Gastroesophageal sphincter (tissue), 4 donors: ENCODE measurements around the gene MAU2. TPM values are rescaled to one million over a fixed set of nuclear protein-coding genes. Genes with fewer than 3 reads are reported as not detected.
A peak's percentile ranks its signal among the peaks of the same experiment; 100 is the strongest.

Experiments used
- ATAC-seq: fragments of 150-250 bp; one replicate; pipeline ENCODE4 v1.9.1; 2016; ENCODE audit warnings: mild to moderate bottlenecking, moderate library complexity
- H3K27ac ChIP-seq, 4 donors: fragments of 200-600 bp; sonication (generic) in 3 of 4; 1 replicate in 3 of 4; 2 replicates in 1 of 4; pipeline ENCODE4 v1.5.1; 2016 to 2019
- H3K27me3 ChIP-seq: fragments of 200-600 bp; sonication (generic); one replicate; pipeline ENCODE4 v1.5.1; 2019
- H3K36me3 ChIP-seq, 2 donors: fragments of 200-600 bp; sonication (generic); one replicate each; pipeline ENCODE4 v1.5.1; 2019; ENCODE audit warnings: control low read depth in 1 of 2
- H3K4me1 ChIP-seq, 3 donors: fragments of 200-600 bp; sonication (generic); 1 replicate in 2 of 3; 2 replicates in 1 of 3; pipeline ENCODE4 v1.5.1; 2016 to 2019; ENCODE audit warnings: control low read depth in 2 of 3
- H3K4me3 ChIP-seq, 2 donors: fragments of 200-600 bp; sonication (generic); one replicate each; pipeline ENCODE4 v1.5.1; 2019; ENCODE audit warnings: mild to moderate bottlenecking in 1 of 2, moderate library complexity in 1 of 2
- H3K9me3 ChIP-seq, 3 donors: fragments of 200-600 bp; sonication (generic); one replicate each; pipeline ENCODE4 v1.5.1; 2017 to 2019; ENCODE audit warnings: control low read depth in 2 of 3
- EP300 ChIP-seq: sonication (generic); formaldehyde crosslinking; IDR thresholded peaks from one replicate; pipeline ENCODE4 v1.6.1; 2017; ENCODE audit warnings: antibody characterized with exemption, mild to moderate bottlenecking
- POLR2A ChIP-seq, 2 donors: fragments of 450-650 bp; IDR thresholded peaks; one replicate each; pipeline ENCODE4 v1.6.1; 2017; ENCODE audit warnings: antibody characterized with exemption in 2 of 2, mild to moderate bottlenecking in 2 of 2, moderate library complexity in 1 of 2
- POLR2AphosphoS5 ChIP-seq: sonication (generic); formaldehyde crosslinking; IDR thresholded peaks from one replicate; pipeline ENCODE4 v1.6.1; 2017; ENCODE audit warnings: antibody characterized with exemption
- WGBS, 2 donors: methylation state at CpG; one replicate each; pipeline ENCODE4 v1.1.5; 2018; ENCODE audit warnings: low coverage in 1 of 2; 5-methylcytosine and 5-hydroxymethylcytosine counted together
- total RNA-seq, 4 donors: library from RNA; depleted of rRNA; stranded (reverse); fragments of >200 nt; gene quantifications; one replicate each; pipeline ENCODE4 v1.1.0, GENCODE V29; 2016
- TF ChIP-seq, protein P1 (sequence below), 4 experiments: fragments of 200-600 bp in 2 of 4; fragments of 450-650 bp in 2 of 4; sonication (generic) in 1 of 4; IDR thresholded peaks; one replicate each; pipeline ENCODE4 v1.5.1; 2017 to 2019; ENCODE audit warnings: antibody characterized with exemption in 4 of 4, mild to moderate bottlenecking in 2 of 4, moderate library complexity in 2 of 4

Gene MAU2
- total RNA-seq, 4 donors from 2014 or later: 17.9 to 46.5 (median 39.0) TPM

DNA sequence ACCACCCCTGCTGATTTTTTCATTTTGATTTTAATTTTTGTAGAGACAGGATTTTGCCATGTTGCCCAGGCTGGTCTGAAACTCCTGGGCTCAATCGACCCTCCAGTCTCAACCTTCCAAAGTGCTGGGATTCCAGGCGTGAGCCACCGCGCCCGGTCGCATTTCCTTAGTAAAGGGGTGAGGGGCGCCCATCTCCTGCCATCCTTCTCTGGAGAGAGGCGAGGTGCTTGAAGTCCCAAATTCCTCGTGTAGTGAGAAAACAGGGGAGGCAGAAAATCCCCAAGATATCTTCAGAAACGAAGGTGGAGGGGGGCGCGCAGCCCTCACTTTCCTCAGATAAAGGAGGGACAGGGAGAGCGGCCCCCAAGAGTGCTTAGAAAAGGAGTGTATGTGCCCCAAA is 63.9 kb downstream of the MAU2 start:
- WGBS, 2 donors: 30 to 66% methylated on average over 2 to 6 of the region's 13 CpGs
- Histone ChIP-seq H3K4me1 (peaks cover 0 to 55% (median 11%) of the 10 kb centered on the region in 3 donors), H3K27me3 (no peaks in the 10 kb centered on the region), H3K36me3 (no peaks in the 10 kb centered on the region), H3K9me3 (no peaks in the 10 kb centered on the region), H3K4me3 (peak overlapping the region; percentile 61 to 92), H3K27ac (peak overlapping the region in 3 of 4 donors; percentile 88 to 89 (median 88))
- TF ChIP-seq POLR2A (IDR thresholded peaks at IDR 0.05) (no peak), EP300 (no peak), POLR2AphosphoS5 (no peak)
- TF ChIP-seq, protein P1, sequence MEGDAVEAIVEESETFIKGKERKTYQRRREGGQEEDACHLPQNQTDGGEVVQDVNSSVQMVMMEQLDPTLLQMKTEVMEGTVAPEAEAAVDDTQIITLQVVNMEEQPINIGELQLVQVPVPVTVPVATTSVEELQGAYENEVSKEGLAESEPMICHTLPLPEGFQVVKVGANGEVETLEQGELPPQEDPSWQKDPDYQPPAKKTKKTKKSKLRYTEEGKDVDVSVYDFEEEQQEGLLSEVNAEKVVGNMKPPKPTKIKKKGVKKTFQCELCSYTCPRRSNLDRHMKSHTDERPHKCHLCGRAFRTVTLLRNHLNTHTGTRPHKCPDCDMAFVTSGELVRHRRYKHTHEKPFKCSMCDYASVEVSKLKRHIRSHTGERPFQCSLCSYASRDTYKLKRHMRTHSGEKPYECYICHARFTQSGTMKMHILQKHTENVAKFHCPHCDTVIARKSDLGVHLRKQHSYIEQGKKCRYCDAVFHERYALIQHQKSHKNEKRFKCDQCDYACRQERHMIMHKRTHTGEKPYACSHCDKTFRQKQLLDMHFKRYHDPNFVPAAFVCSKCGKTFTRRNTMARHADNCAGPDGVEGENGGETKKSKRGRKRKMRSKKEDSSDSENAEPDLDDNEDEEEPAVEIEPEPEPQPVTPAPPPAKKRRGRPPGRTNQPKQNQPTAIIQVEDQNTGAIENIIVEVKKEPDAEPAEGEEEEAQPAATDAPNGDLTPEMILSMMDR (IDR thresholded peaks at IDR 0.05): no peak
- no peak for ATAC-seq

DNA sequence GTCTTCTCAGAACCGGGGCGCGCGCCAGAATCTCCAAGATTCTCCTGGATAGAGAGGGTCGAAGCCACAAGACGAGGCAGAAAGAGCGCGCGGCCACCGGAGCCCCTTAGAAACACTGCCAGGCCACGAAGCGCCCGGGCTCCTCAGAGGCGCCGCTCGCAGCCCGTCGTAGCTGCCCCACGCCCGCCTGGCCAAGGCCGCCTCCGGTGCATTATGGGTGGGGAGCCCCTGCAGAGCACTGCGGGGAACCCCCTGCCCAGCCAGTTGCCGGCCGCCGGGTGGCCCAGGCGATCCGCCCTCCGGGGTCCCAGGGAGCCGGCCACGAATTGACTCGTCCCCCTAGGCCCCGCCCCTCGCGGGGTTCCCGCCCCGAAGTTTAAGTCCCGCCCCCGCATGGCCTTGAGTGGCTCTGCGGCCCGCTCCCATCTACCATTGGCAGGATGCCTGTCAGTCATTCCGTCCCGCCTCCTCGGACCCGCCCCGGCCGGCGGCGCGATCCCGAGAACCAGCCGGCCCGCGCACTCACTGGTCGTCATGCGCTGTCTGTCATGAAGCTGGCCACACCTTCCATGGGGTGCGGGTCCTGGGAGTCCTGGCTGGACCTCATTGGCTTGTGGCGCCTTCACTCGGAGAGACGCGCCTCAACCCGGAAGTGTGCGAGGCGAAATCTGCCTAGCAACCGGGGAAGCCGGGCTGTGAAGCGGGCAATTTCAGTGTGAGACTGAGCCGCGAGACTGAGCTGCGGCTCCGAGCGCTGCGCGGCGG is 64.7 kb downstream of the MAU2 start:
- H3K27me3 ChIP-seq: no peaks in the 10 kb centered on the region
- H3K36me3 ChIP-seq: no peaks in the 10 kb centered on the region
- TF ChIP-seq POLR2A (IDR thresholded peaks at IDR 0.05) (peak; percentile 58 to 70), EP300 (no peak), POLR2AphosphoS5 (peak; percentile 68)
- TF ChIP-seq, protein P1 (IDR thresholded peaks at IDR 0.05): peak in 2 of 4 experiments; percentile 27 to 44
- no peaks in the 10 kb centered on the region for H3K9me3 ChIP-seq
- H3K4me1 ChIP-seq: peaks cover 0 to 64% (median 11%) of the 10 kb centered on the region in 3 donors
- peak; percentile 99 for ATAC-seq
- H3K4me3 ChIP-seq: peak overlapping the region; percentile 92 to 93
- peak overlapping the region; percentile 55 to 89 (median 88) for H3K27ac ChIP-seq
- WGBS, 2 donors: 0% methylated on average over 3 of the region's 75 CpGs; no CpG with 5 or more reads in 1 of the 2 donors

DNA sequence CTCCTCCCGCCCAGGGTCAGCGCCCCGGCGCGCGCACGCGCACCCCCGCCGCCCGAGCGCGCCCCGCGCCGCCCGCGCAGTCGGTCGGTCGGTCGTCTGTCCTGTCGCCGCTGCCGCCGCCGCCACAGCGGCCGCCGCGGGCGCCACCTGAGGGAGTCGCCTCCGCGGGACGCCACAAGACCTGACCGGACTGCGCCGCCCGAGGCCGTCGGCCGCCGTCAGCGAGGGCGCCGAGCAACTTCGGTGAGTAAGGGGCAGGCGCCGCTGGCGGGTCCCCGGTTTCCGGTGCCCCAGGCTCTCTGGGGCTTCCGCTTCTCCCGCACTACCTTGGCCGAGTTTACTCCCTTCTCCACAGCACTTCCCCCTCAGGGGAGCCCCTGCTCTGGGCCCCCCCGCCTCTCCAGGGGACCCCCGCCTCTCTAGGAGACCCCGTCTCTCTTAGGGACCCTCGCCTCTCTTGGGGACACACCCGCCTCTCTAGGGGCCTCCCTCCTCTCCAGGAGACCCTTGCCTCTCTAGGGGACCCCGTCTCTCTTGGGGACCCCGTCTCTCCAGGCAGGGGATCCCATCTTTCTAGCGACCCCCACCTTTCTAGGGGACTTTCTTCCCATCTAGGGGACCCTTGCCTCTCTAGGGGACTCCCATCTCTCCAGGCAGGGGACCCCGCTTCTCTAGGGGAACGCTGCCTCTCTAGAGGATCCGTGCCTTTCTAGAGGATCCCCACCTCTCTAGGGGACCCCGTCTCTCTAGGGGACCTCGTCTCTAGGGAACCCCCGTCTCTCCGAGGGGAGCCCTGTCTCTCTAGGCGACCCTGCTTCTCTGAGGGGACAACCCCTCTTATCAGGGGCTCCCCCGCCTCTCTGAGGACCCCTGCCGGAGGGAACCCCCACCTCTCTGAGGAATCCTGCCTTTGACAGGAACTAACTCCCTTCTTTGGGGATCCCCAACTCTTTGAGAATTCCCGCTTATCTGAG is 65.6 kb downstream of the MAU2 start:
- peak overlapping the region; percentile 68 to 89 (median 88) for H3K27ac ChIP-seq
- H3K4me1 ChIP-seq: peaks cover 0 to 62% (median 11%) of the 10 kb centered on the region in 3 donors
- H3K9me3 ChIP-seq: no peaks in the 10 kb centered on the region
- TF ChIP-seq EP300 (no peak), POLR2A (IDR thresholded peaks at IDR 0.05) (peak; percentile 45 to 67)
- H3K36me3 ChIP-seq: no peaks in the 10 kb centered on the region
- H3K4me3 ChIP-seq: peak overlapping the region; percentile 92 to 93
- H3K27me3 ChIP-seq: no peaks in the 10 kb centered on the region
- ATAC-seq: no peak
- WGBS, 2 donors: 0 to 10% methylated on average over 4 to 6 of the region's 75 CpGs

DNA sequence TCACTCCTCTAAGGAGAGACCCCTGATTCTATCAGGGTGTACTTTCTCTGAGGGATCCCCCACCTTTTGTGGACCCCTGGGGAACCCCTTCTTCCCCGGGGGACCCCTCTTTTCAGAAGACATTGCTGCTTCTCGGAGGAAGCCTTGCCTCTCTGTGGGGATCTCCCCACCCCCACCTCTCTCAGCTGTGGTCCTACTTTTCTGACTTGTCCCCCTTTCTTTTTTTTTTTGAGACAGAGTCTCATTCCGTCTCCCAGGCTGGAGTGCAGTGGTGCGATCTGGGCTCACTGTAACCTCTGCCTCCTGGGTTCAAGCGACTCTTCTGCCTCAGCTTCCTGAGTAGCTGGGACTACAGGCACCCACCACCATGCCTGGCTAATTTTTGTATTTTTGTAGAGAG is 66.5 kb downstream of the MAU2 start:
- H3K27me3 ChIP-seq: no peaks in the 10 kb centered on the region
- TF ChIP-seq POLR2A (IDR thresholded peaks at IDR 0.05): no peak
- TF ChIP-seq, protein P1 (IDR thresholded peaks at IDR 0.05): no peak
- no peak for TF ChIP-seq EP300
- H3K36me3 ChIP-seq: no peaks in the 10 kb centered on the region
- ATAC-seq: no peak
- peaks cover 0 to 57% (median 11%) of the 10 kb centered on the region in 3 donors for H3K4me1 ChIP-seq
- peak overlapping the region in 1 of 2 donors; percentile 92 for H3K4me3 ChIP-seq
- H3K9me3 ChIP-seq: no peaks in the 10 kb centered on the region
- H3K27ac ChIP-seq: peak overlapping the region in 1 of 4 donors; percentile 89
- 72 to 75% methylated on average over 2 to 3 of the region's 5 CpGs for WGBS, 2 donors
